H1 (cell line): ENCODE data around the gene TMEM132A. TPM values are rescaled to one million over a fixed set of nuclear protein-coding genes. Genes with fewer than 3 reads are reported as not detected.

ENCODE experiments used
- ATF3 ChIP-seq: IDR thresholded peaks from 2 replicates; pipeline ENCODE4 v1.6.1; 2011; ENCODE audit warnings: low read depth, mild to moderate bottlenecking, low read length; ENCODE audit not compliant: insufficient read depth
- CBX5 ChIP-seq: fragments of 300-800, 300-1000 bp; sonication (generic); IDR thresholded peaks from 2 replicates; pipeline ENCODE4 v1.7.1; 2016; ENCODE audit warnings: antibody characterized with exemption, low read length, low read depth
- CBX8 ChIP-seq: fragments of 300-800, 300-1000 bp; sonication (generic); IDR thresholded peaks from 2 replicates; pipeline ENCODE4 v1.7.1; 2016; ENCODE audit warnings: low read depth, low read length, borderline replicate concordance
- CHD2 ChIP-seq: IDR thresholded peaks from 2 replicates; pipeline ENCODE4 v1.6.1; 2012; ENCODE audit warnings: low read length, improper control_type of control experiment
- HDAC6 ChIP-seq: IDR thresholded peaks from one replicate; pipeline ENCODE4 v1.7.1; 2012; ENCODE audit warnings: low read depth, mild to moderate bottlenecking, inconsistent platforms, low read length, moderate library complexity
- SUZ12 ChIP-seq: fragments of 200-600 bp; sonication (generic); IDR thresholded peaks from 2 replicates; pipeline ENCODE4 v1.6.1; 2012; ENCODE audit warnings: mild to moderate bottlenecking, inconsistent platforms, low read length, moderate library complexity, mixed read lengths
- TAF7 ChIP-seq: optimal IDR thresholded peaks from 2 replicates; pipeline ENCODE3; 2011; ENCODE audit warnings: low read depth, mild to moderate bottlenecking, inconsistent platforms, low read length, moderate library complexity, borderline replicate concordance
- YY1 ChIP-seq: IDR thresholded peaks from 2 replicates; pipeline ENCODE4 v1.6.1; 2011; ENCODE audit warnings: low read depth, mild to moderate bottlenecking, low read length
- polyA plus RNA-seq, 7 experiments: library from polyadenylated mRNA; depleted of rRNA in 3 of 7; stranded (reverse) in 5 of 7; unstranded in 2 of 7; fragments of >200 nt in 5 of 7; fragments of 200-250 nt in 2 of 7; gene quantifications; 1 replicate in 5 of 7; 2 replicates in 1 of 7; 4 replicates in 1 of 7; pipeline versions ENCODE4 v1.2.1 to v1.2.3, GENCODE V29; 2011 to 2013; ENCODE audit warnings: missing spikeins in 2 of 7, mixed read lengths in 2 of 7
- total RNA-seq: library from RNA; stranded (reverse); fragmentation: NEBNext Ultra II Directional; extraction: Animal tissue kit (Norgen Biotek cat#: 25700); gene quantifications from 2 replicates; pipeline ENCODE4 v1.2.1, GENCODE V29; 2021
- TF ChIP-seq, protein P1 (sequence below): fragments of 300-600 bp; sonication (generic); IDR thresholded peaks from 2 replicates; pipeline ENCODE4 v1.7.1; 2012; ENCODE audit warnings: low read length, moderate library complexity, mild to moderate bottlenecking, inconsistent platforms; ENCODE audit not compliant: insufficient replicate concordance

The TMEM132A gene
- total and polyA plus RNA-seq, 2 of the 8 experiments (the other 6 are each of a cell fraction or from before 2014, with no cell fraction given) = 46.6 to 97.9 TPM

- TF ChIP-seq, protein P1, sequence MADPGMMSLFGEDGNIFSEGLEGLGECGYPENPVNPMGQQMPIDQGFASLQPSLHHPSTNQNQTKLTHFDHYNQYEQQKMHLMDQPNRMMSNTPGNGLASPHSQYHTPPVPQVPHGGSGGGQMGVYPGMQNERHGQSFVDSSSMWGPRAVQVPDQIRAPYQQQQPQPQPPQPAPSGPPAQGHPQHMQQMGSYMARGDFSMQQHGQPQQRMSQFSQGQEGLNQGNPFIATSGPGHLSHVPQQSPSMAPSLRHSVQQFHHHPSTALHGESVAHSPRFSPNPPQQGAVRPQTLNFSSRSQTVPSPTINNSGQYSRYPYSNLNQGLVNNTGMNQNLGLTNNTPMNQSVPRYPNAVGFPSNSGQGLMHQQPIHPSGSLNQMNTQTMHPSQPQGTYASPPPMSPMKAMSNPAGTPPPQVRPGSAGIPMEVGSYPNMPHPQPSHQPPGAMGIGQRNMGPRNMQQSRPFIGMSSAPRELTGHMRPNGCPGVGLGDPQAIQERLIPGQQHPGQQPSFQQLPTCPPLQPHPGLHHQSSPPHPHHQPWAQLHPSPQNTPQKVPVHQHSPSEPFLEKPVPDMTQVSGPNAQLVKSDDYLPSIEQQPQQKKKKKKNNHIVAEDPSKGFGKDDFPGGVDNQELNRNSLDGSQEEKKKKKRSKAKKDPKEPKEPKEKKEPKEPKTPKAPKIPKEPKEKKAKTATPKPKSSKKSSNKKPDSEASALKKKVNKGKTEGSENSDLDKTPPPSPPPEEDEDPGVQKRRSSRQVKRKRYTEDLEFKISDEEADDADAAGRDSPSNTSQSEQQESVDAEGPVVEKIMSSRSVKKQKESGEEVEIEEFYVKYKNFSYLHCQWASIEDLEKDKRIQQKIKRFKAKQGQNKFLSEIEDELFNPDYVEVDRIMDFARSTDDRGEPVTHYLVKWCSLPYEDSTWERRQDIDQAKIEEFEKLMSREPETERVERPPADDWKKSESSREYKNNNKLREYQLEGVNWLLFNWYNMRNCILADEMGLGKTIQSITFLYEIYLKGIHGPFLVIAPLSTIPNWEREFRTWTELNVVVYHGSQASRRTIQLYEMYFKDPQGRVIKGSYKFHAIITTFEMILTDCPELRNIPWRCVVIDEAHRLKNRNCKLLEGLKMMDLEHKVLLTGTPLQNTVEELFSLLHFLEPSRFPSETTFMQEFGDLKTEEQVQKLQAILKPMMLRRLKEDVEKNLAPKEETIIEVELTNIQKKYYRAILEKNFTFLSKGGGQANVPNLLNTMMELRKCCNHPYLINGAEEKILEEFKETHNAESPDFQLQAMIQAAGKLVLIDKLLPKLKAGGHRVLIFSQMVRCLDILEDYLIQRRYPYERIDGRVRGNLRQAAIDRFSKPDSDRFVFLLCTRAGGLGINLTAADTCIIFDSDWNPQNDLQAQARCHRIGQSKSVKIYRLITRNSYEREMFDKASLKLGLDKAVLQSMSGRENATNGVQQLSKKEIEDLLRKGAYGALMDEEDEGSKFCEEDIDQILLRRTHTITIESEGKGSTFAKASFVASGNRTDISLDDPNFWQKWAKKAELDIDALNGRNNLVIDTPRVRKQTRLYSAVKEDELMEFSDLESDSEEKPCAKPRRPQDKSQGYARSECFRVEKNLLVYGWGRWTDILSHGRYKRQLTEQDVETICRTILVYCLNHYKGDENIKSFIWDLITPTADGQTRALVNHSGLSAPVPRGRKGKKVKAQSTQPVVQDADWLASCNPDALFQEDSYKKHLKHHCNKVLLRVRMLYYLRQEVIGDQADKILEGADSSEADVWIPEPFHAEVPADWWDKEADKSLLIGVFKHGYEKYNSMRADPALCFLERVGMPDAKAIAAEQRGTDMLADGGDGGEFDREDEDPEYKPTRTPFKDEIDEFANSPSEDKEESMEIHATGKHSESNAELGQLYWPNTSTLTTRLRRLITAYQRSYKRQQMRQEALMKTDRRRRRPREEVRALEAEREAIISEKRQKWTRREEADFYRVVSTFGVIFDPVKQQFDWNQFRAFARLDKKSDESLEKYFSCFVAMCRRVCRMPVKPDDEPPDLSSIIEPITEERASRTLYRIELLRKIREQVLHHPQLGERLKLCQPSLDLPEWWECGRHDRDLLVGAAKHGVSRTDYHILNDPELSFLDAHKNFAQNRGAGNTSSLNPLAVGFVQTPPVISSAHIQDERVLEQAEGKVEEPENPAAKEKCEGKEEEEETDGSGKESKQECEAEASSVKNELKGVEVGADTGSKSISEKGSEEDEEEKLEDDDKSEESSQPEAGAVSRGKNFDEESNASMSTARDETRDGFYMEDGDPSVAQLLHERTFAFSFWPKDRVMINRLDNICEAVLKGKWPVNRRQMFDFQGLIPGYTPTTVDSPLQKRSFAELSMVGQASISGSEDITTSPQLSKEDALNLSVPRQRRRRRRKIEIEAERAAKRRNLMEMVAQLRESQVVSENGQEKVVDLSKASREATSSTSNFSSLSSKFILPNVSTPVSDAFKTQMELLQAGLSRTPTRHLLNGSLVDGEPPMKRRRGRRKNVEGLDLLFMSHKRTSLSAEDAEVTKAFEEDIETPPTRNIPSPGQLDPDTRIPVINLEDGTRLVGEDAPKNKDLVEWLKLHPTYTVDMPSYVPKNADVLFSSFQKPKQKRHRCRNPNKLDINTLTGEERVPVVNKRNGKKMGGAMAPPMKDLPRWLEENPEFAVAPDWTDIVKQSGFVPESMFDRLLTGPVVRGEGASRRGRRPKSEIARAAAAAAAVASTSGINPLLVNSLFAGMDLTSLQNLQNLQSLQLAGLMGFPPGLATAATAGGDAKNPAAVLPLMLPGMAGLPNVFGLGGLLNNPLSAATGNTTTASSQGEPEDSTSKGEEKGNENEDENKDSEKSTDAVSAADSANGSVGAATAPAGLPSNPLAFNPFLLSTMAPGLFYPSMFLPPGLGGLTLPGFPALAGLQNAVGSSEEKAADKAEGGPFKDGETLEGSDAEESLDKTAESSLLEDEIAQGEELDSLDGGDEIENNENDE = no peak
- no peak for TF ChIP-seq TAF7
- TF ChIP-seq HDAC6 = no peak
- TF ChIP-seq SUZ12 = no peak
- no peak for TF ChIP-seq YY1
- TF ChIP-seq CHD2 = no peak
- TF ChIP-seq ATF3 = no peak
- no peak for TF ChIP-seq CBX5
- no peak for TF ChIP-seq CBX8
These were observed 5.4 kb upstream of the TMEM132A start (continued) for GRCh38 chr11:60918939-60919265.
